Aorta (tissue), 5 donors: Measurements from ENCODE around the gene UPF3A. TPM values are rescaled to one million over a fixed set of nuclear protein-coding genes. Genes with fewer than 3 reads are reported as not detected.

Source experiments
- ATAC-seq: fragments of 200-7000 bp; cut with Tn5 transposase; one replicate; pipeline ENCODE4 v1.9.1; 2022; ENCODE audit warnings: moderate library complexity; ENCODE audit not compliant: low FRiP score
- DNase-seq, 2 donors: peaks; one replicate each; pipeline ENCODE4 v3.0.0-alpha.2; 2020
- H3K27ac ChIP-seq, 2 donors: one replicate each; pipeline ENCODE4 v1.5.1; 2013; ENCODE audit warnings: low read length in 2 of 2, mild to moderate bottlenecking in 2 of 2, moderate library complexity in 2 of 2, control low read depth in 1 of 2, inconsistent platforms in 1 of 2, low read depth in 1 of 2
- H3K27me3 ChIP-seq, 2 donors: one replicate each; pipeline ENCODE4 v1.6.1; 2013; ENCODE audit warnings: control low read depth in 1 of 2, low read length in 1 of 2, mild to moderate bottlenecking in 1 of 2, moderate library complexity in 1 of 2; ENCODE audit not compliant: insufficient read depth in 2 of 2, control insufficient read depth in 1 of 2
- H3K36me3 ChIP-seq, 2 donors: one replicate each; pipeline ENCODE4 v1.6.1; 2013; ENCODE audit warnings: control low read depth in 1 of 2, low read length in 1 of 2, mild to moderate bottlenecking in 1 of 2; ENCODE audit not compliant: insufficient read depth in 2 of 2, control insufficient read depth in 1 of 2
- H3K4me1 ChIP-seq, 2 donors: one replicate each; pipeline ENCODE4 v1.6.1; 2013; ENCODE audit warnings: low read length in 2 of 2, control low read depth in 1 of 2, mild to moderate bottlenecking in 1 of 2, moderate library complexity in 1 of 2; ENCODE audit not compliant: insufficient read depth in 2 of 2, control insufficient read depth in 1 of 2
- H3K4me3 ChIP-seq, 2 donors: one replicate each; pipeline ENCODE4 v1.5.1; 2013; ENCODE audit warnings: low read length in 2 of 2, control low read depth in 1 of 2, mild to moderate bottlenecking in 1 of 2
- H3K9me3 ChIP-seq: one replicate; pipeline ENCODE4 v1.6.1; 2013; ENCODE audit warnings: mild to moderate bottlenecking, low read length; ENCODE audit not compliant: control insufficient read depth
- WGBS, 2 donors: extraction: QIAGEN DNeasy Blood & Tissue Kit; methylation state at CpG; one replicate each; pipeline ENCODE4 v1.1.7; 2013; 5-methylcytosine and 5-hydroxymethylcytosine counted together
- intact Hi-C, 2 donors: fragments of 100-400 bp; cut with DNase I; formaldehyde crosslinking; loops; one replicate each; pipeline versions ENCODE4 v1.14.2 to v1.15.0; 2022
- polyA plus RNA-seq, 2 donors: library from polyadenylated mRNA; stranded (reverse); fragments of 200-250 nt; gene quantifications; one replicate each; pipeline ENCODE4 v1.2.3, GENCODE V29; 2013
- total RNA-seq, 2 donors: library from RNA; stranded (reverse); fragmentation: NEBNext Ultra II Directional; extraction: Animal tissue kit (Norgen Biotek cat#: 25700); gene quantifications; one replicate each; pipeline ENCODE4 v1.2.1, GENCODE V29; 2021
- donor health status: healthy with polysubstance abuse.
- donor health status: Bipolar disorder and iron deficiency.
- donor health status: DM: no; HTN: no; CAD: no.
- donor health status: DM: no; HTN: no; CAD: no.
- donor health status: DM: yes; HTN: yes; CAD: no.

Gene UPF3A
- total and polyA plus RNA-seq, 4 donors, result 40.5 to 110 (median 59.3) TPM

- WGBS, 2 donors, result 88 to 90% methylated on average over 4 of the region's 4 CpGs
- Histone ChIP-seq H3K4me1 (no peaks in the 10 kb centered on the region), H3K27ac (no peak overlapping the region), H3K9me3 (no peaks in the 10 kb centered on the region), H3K27me3 (no peaks in the 10 kb centered on the region), H3K36me3 (peaks cover 9% of the 10 kb centered on the region in 2 donors), H3K4me3 (no peak overlapping the region)
- DNase-seq, result no peak
- no peak for ATAC-seq
- intact Hi-C loops, result no loop called here
These were observed 12.1 kb upstream of the UPF3A start for GRCh38 chr13:114269281-114269770.

- Histone ChIP-seq H3K4me1 (no peaks in the 10 kb centered on the region), H3K9me3 (no peaks in the 10 kb centered on the region), H3K4me3 (no peak overlapping the region), H3K27me3 (no peaks in the 10 kb centered on the region), H3K36me3 (peaks cover 8 to 9% of the 10 kb centered on the region in 2 donors), H3K27ac (no peak overlapping the region)
- DNase-seq (no peak), ATAC-seq (no peak)
- 77 to 85% methylated on average over 2 of the region's 2 CpGs for WGBS, 2 donors
- intact Hi-C loops, result no loop called here
These were observed 8.4 kb upstream of the UPF3A start for GRCh38 chr13:114272977-114273376.

- H3K4me1 ChIP-seq, result no peaks in the 10 kb centered on the region
- DNase-seq (no peak), ATAC-seq (no peak)
- no peak overlapping the region for H3K4me3 ChIP-seq
- no peak overlapping the region for H3K27ac ChIP-seq
- intact Hi-C loops, result no loop called here
- no peaks in the 10 kb centered on the region for H3K27me3 ChIP-seq
- H3K36me3 ChIP-seq, result peaks cover 3% of the 10 kb centered on the region in 2 donors
- WGBS, 2 donors, result 89% methylated on average over 7 of the region's 7 CpGs
- no peaks in the 10 kb centered on the region for H3K9me3 ChIP-seq
These were observed 6.1 kb upstream of the UPF3A start for GRCh38 chr13:114275304-114275703.

DNA sequence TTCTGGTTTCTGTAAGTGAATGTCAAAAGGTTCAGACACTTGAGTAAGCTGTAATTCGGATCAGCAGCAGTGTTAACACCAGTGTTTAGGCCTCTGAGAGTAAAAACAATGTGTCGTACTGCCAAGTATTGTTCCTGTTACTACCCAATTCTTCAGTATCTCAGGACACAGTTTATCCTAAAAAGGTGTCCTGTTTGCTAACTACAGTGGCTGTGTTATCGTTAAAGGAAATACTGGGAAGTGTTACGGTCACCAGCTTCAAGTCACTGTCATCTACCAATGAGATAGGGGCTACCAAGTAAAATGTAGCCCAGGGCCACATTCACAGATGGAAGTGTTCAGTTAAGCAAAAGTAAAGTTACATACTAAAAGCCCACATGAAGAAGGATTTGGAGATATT lies 2.3 kb upstream of the UPF3A start:
- H3K36me3 ChIP-seq, result no peaks in the 10 kb centered on the region
- no peaks in the 10 kb centered on the region for H3K27me3 ChIP-seq
- no peak overlapping the region for H3K4me3 ChIP-seq
- intact Hi-C loops, result no loop called here
- ATAC-seq, result no peak
- no peaks in the 10 kb centered on the region for H3K9me3 ChIP-seq
- no peak for DNase-seq
- WGBS, 2 donors, result 88 to 93% methylated on average over 4 of the region's 4 CpGs
- H3K27ac ChIP-seq, result no peak overlapping the region
- H3K4me1 ChIP-seq, result no peaks in the 10 kb centered on the region

- intact Hi-C loops, result no loop called here
- peak overlapping the region in 1 of 2 donors; percentile 66 for H3K27ac ChIP-seq
- 90 to 93% methylated on average over 2 of the region's 2 CpGs for WGBS, 2 donors
These were observed 1.5 kb upstream of the UPF3A start for GRCh38 chr13:114279758-114280355.

GRCh38 chr13:114282041-114282670 lies 755 bp downstream of the UPF3A start:
- Histone ChIP-seq H3K9me3 (no peaks in the 10 kb centered on the region), H3K27ac (peak overlapping the region; percentile 38 to 73), H3K4me3 (peak overlapping the region; percentile 65 to 84), H3K27me3 (no peaks in the 10 kb centered on the region), H3K4me1 (no peaks in the 10 kb centered on the region), H3K36me3 (no peaks in the 10 kb centered on the region)
- ATAC-seq (peak; percentile 81), DNase-seq (peak; percentile 53 to 84)
- intact Hi-C loops, result no loop called here
- WGBS, 2 donors, result 0 to 1% methylated on average over 47 to 50 of the region's 50 CpGs

More at GRCh38 chr13:114279758-114280355, 1.5 kb upstream of the UPF3A start:
- H3K27me3 ChIP-seq, result no peaks in the 10 kb centered on the region
- no peak overlapping the region for H3K4me3 ChIP-seq
- H3K36me3 ChIP-seq, result no peaks in the 10 kb centered on the region
- no peak for DNase-seq
- no peak for ATAC-seq
- H3K9me3 ChIP-seq, result no peaks in the 10 kb centered on the region
- H3K4me1 ChIP-seq, result no peaks in the 10 kb centered on the region

GRCh38 chr13:114283576-114283975 lies 2.2 kb downstream of the UPF3A start:
- Histone ChIP-seq H3K4me1 (no peaks in the 10 kb centered on the region), H3K36me3 (no peaks in the 10 kb centered on the region), H3K27ac (no peak overlapping the region), H3K9me3 (no peaks in the 10 kb centered on the region), H3K4me3 (no peak overlapping the region), H3K27me3 (no peaks in the 10 kb centered on the region)
- intact Hi-C loops, result no loop called here
- ATAC-seq (no peak), DNase-seq (no peak)
- 70% methylated on average over 3 of the region's 3 CpGs for WGBS, 2 donors

- WGBS, 2 donors, result 94 to 96% methylated on average over 8 of the region's 8 CpGs
- DNase-seq, result no peak
- intact Hi-C loops, result no loop called here
These were observed 3.3 kb downstream of the UPF3A start for GRCh38 chr13:114284680-114285079.

More at GRCh38 chr13:114284680-114285079, 3.3 kb downstream of the UPF3A start:
- no peaks in the 10 kb centered on the region for H3K36me3 ChIP-seq
- no peaks in the 10 kb centered on the region for H3K9me3 ChIP-seq
- H3K4me3 ChIP-seq, result no peak overlapping the region
- H3K27me3 ChIP-seq, result no peaks in the 10 kb centered on the region
- ATAC-seq, result no peak
- no peak overlapping the region for H3K27ac ChIP-seq
- H3K4me1 ChIP-seq, result no peaks in the 10 kb centered on the region
